Activated gamma-delta T cell (primary cell): ENCODE data around the gene SIGLEC10.
"Not testable (repeated sequence)": the region's sequence is repeated elsewhere in the genome, so short reads cannot be mapped to it uniquely, and the experiment has no call there.

Source experiments
- DNase-seq: peaks from one replicate; lab custom pipeline; 2025; lab: John Stamatoyannopoulos, UW
- total RNA-seq, 2 donors: gene quantifications; one replicate each; lab custom pipeline; 2026; lab: John Stamatoyannopoulos, UW

Gene SIGLEC10
- total RNA-seq = 0.67 to 1.3 reads per million in 2 donors

GRCh38 chr19:51417107-51417809 lies at the start of gene SIGLEC10:
Gene SIGLEC10 (minus strand): TSS chr19:51417642. CDS start chr19:51417581, 61 bp downstream.
- DNase-seq = no peak

- no peak for DNase-seq
Observed at GRCh38 chr19:51466723-51467122, 49.3 kb upstream of the SIGLEC10 start.

GRCh38 chr19:51463976-51464581 lies 46.6 kb upstream of the SIGLEC10 start:
- DNase-seq = not testable (repeated sequence)

GRCh38 chr19:51462681-51463080 lies 45.2 kb upstream of the SIGLEC10 start:
- no peak for DNase-seq

GRCh38 chr19:51462276-51462675 lies 44.8 kb upstream of the SIGLEC10 start:
- no peak for DNase-seq

GRCh38 chr19:51461723-51462161 lies 44.3 kb upstream of the SIGLEC10 start:
- DNase-seq = no peak

- DNase-seq = no peak
Observed at GRCh38 chr19:51460164-51460992, 42.9 kb upstream of the SIGLEC10 start.

GRCh38 chr19:51458899-51459505 lies 41.6 kb upstream of the SIGLEC10 start:
- no peak for DNase-seq

GRCh38 chr19:51458051-51458645 lies 40.7 kb upstream of the SIGLEC10 start, which contains the start of gene SIGLEC8:
Gene SIGLEC8 (minus strand): TSS chr19:51458454. CDS start chr19:51458387, 67 bp downstream.
- DNase-seq = no peak

GRCh38 chr19:51457351-51458013 lies 40.0 kb upstream of the SIGLEC10 start:
- no peak for DNase-seq

GRCh38 chr19:51456541-51457290 lies 39.3 kb upstream of the SIGLEC10 start:
- no peak for DNase-seq

GRCh38 chr19:51450730-51451307 lies 33.4 kb upstream of the SIGLEC10 start:
- DNase-seq = no peak

GRCh38 chr19:51448411-51449016 lies 31.1 kb upstream of the SIGLEC10 start:
- no peak for DNase-seq

GRCh38 chr19:51448011-51448410 lies 30.6 kb upstream of the SIGLEC10 start:
- DNase-seq = no peak

GRCh38 chr19:51447510-51447909 lies 30.1 kb upstream of the SIGLEC10 start:
- not testable (repeated sequence) for DNase-seq

GRCh38 chr19:51441410-51442390 lies 24.3 kb upstream of the SIGLEC10 start:
- peak; percentile 13 for DNase-seq

GRCh38 chr19:51440846-51441409 lies 23.5 kb upstream of the SIGLEC10 start:
- peak; percentile 28 for DNase-seq

- DNase-seq = no peak
Observed at GRCh38 chr19:51440052-51440451, 22.6 kb upstream of the SIGLEC10 start.
